ENCODE results near the gene SPRY2.

DNA sequence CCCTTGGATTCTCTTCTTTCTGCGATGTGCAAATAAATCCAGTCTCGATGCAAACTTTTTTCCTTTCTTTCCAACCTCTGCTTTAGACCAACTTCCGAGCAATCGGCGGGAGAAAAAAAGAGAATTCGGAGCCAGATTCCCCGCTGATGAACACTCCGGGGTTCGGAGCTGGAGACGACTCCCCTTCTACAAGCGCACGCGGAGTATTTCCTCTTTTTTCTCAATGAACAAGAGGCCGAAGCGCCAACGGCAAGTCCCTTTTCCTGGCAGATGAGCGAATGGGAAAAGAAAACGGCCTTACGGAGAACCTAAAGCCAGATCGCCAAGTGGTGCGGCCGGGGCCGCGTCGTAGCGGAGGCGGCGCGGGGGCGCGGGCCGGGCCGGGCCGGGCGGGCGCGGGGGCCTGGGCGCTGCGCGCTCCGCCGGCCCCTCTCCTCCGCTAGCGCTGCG is 250 bp downstream of the SPRY2 start:
- TF ChIP-seq POLR2A (IDR thresholded peaks at IDR 0.05; ENCODE audit: low read depth) (no peak), EP300 (IDR thresholded peaks at IDR 0.05) (no peak), POLR2AphosphoS5 (IDR thresholded peaks at IDR 0.05) (no peak)
- TF ChIP-seq, protein P1, sequence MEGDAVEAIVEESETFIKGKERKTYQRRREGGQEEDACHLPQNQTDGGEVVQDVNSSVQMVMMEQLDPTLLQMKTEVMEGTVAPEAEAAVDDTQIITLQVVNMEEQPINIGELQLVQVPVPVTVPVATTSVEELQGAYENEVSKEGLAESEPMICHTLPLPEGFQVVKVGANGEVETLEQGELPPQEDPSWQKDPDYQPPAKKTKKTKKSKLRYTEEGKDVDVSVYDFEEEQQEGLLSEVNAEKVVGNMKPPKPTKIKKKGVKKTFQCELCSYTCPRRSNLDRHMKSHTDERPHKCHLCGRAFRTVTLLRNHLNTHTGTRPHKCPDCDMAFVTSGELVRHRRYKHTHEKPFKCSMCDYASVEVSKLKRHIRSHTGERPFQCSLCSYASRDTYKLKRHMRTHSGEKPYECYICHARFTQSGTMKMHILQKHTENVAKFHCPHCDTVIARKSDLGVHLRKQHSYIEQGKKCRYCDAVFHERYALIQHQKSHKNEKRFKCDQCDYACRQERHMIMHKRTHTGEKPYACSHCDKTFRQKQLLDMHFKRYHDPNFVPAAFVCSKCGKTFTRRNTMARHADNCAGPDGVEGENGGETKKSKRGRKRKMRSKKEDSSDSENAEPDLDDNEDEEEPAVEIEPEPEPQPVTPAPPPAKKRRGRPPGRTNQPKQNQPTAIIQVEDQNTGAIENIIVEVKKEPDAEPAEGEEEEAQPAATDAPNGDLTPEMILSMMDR (IDR thresholded peaks at IDR 0.05) = no peak
